OCI-LY1 (cell line): ENCODE data around the gene CD83.

Experiments used
- CTCF ChIP-seq: fragments of 200-600 bp; sonication (generic), shearing (Covaris generic); IDR thresholded peaks from 2 replicates; pipeline ENCODE4 v1.5.1; 2017; ENCODE audit warnings: mild to moderate bottlenecking, antibody characterized with exemption, low read length, moderate library complexity, mixed read lengths
- EZH2 ChIP-seq: fragments of 200-600 bp; sonication (generic), shearing (Covaris generic); IDR thresholded peaks from 2 replicates; pipeline ENCODE4 v1.8.0; 2017; ENCODE audit warnings: borderline replicate concordance, mixed run types, mild to moderate bottlenecking, antibody characterized with exemption, low read length, moderate library complexity, mixed read lengths

- TF ChIP-seq CTCF (no peak), EZH2 (no peak)
Measured at GRCh38 chr6:14084388-14084787, 33.2 kb upstream of the CD83 start.
